ENCODE measurements around the gene FLG2. TPM values are rescaled to one million over a fixed set of nuclear protein-coding genes. Genes with fewer than 3 reads are reported as not detected.

Gene FLG2
- total and polyA plus RNA-seq, 10 of the 15 experiments (the other 5 are each of a cell fraction or from before 2014, with no cell fraction given), result not detected

GRCh38 chr1:152398812-152399698 is 39.2 kb upstream of the FLG2 start (continued):
- TF ChIP-seq BRCA1 (IDR thresholded peaks at IDR 0.05; ENCODE audit: low read depth, low read length) (no peak), ZBED1 (IDR thresholded peaks at IDR 0.05; ENCODE audit: borderline replicate concordance) (no peak), ZNF207 (IDR thresholded peaks at IDR 0.05; ENCODE audit: borderline replicate concordance) (no peak), SMC3 (IDR thresholded peaks at IDR 0.05; ENCODE audit: borderline replicate concordance, low read length) (peak; percentile 56; the same call in 1 of the 2 replicates), USF2 (IDR thresholded peaks at IDR 0.05; ENCODE audit: borderline replicate concordance, low read depth, low read length) (no peak), CTCF (IDR thresholded peaks at IDR 0.05 in 2 of 3, conservative IDR thresholded peaks at IDR 0.05 in 1 of 3; ENCODE audit: control insufficient read depth in 2 of 3, extremely low read depth in 1 of 3, insufficient read depth in 1 of 3, low read depth in 3 of 3, low read length in 3 of 3) (peak; percentile 38 to 53 (median 51); a peak in 5 of 6 replicates), RCOR1 (conservative IDR thresholded peaks at IDR 0.05; ENCODE audit: low read depth, low read length) (no peak), POLR2A (IDR thresholded peaks at IDR 0.05; ENCODE audit: low read depth, low read length) (no peak)

GRCh38 chr1:152397474-152397873 is 37.7 kb upstream of the FLG2 start:
- Histone ChIP-seq H3K27me3 (replicated peaks in 1 of 2; ENCODE audit: control insufficient read depth in 2 of 2, insufficient read depth in 2 of 2, low read length in 1 of 2) (no peaks in the 10 kb centered on the region; a peak in 1 of 4 replicates), H3K9me3 (replicated peaks; ENCODE audit: control insufficient read depth, insufficient read depth, low read length) (no peaks in the 10 kb centered on the region), H3K27ac (ENCODE audit: control insufficient read depth, insufficient read depth) (no peak overlapping the region), H3K4me2 (ENCODE audit: control insufficient read depth, insufficient read depth) (no peak overlapping the region), H3K36me3 (ENCODE audit: control insufficient read depth in 2 of 2, insufficient read depth in 2 of 2, low read length in 1 of 2) (no peaks in the 10 kb centered on the region), H3K4me1 (ENCODE audit: control insufficient read depth, insufficient read depth, low read length) (no peaks in the 10 kb centered on the region), H3K4me3 (no peak overlapping the region), H4K20me1 (ENCODE audit: control insufficient read depth, insufficient read depth) (no peaks in the 10 kb centered on the region), H3K79me2 (ENCODE audit: control insufficient read depth, insufficient read depth, low read length) (no peaks in the 10 kb centered on the region), H2AFZ (ENCODE audit: control insufficient read depth, low read depth, low read length) (no peak overlapping the region), H3K9ac (ENCODE audit: control insufficient read depth, insufficient read depth, low read length) (no peak overlapping the region)
- POLR2A ChIA-PET, result no interaction called here
- RAD21 ChIA-PET (ENCODE audit: unreplicated experiment), result interaction anchor here (0.9 kb wide), 1 partner anchor 61 kb away, joined by 4 read pairs; no protein-coding TSS in a partner anchor
- no TSS peak for BruUV-seq (replicated peaks)
- intact Hi-C loops (cut with micrococcal nuclease; ENCODE audit: unreplicated experiment) (loop anchor here (5.0 kb wide), 1 partner anchor 40 kb away; no protein-coding TSS in a partner anchor), in situ Hi-C loops (cut with MboI) (no loop called here)
- CTCF ChIA-PET, result interaction anchor here (0.6 to 5.2 kb wide), 3 partner anchors 43 to 439 kb away, joined by 4 to 53 read pairs (median 8); no protein-coding TSS in a partner anchor
- no peak for DNase-seq (ENCODE audit: low read depth, low spot score)
- no peak for ATAC-seq
- TF ChIP-seq TCF7 (IDR thresholded peaks at IDR 0.05; ENCODE audit: borderline replicate concordance) (no peak), SRF (IDR thresholded peaks at IDR 0.05; ENCODE audit: low read depth in 2 of 2, low read length in 2 of 2) (no peak), DPF2 (IDR thresholded peaks at IDR 0.05) (no peak), ZNF622 (IDR thresholded peaks at IDR 0.05) (no peak), ZZZ3 (IDR thresholded peaks at IDR 0.05; ENCODE audit: control insufficient read depth, insufficient read length, low read depth) (no peak), SMC3 (IDR thresholded peaks at IDR 0.05; ENCODE audit: borderline replicate concordance, low read length) (no peak), LARP7 (IDR thresholded peaks at IDR 0.05) (no peak), CHD2 (IDR thresholded peaks at IDR 0.05; ENCODE audit: borderline replicate concordance, low read depth, low read length) (no peak), RUNX3 (IDR thresholded peaks at IDR 0.05; ENCODE audit: low read length) (no peak), NFXL1 (IDR thresholded peaks at IDR 0.05; ENCODE audit: borderline replicate concordance) (no peak), CHD1 (IDR thresholded peaks at IDR 0.05; ENCODE audit: low read depth, low read length) (no peak), IRF3 (IDR thresholded peaks at IDR 0.05) (no peak), POLR2AphosphoS2 (IDR thresholded peaks at IDR 0.05; ENCODE audit: low read depth, low read length) (no peak), RAD21 (IDR thresholded peaks at IDR 0.05; ENCODE audit: insufficient read depth, low read depth, low read length) (no peak)
- 46% methylated on average over 5 of the region's 5 CpGs for WGBS (ENCODE audit: insufficient coverage, insufficient replicate concordance, low lambda C conversion rate, missing lambda C conversion rate)
- SMC1A ChIA-PET (ENCODE audit: uncharacterized antibody, unreplicated experiment), result interaction anchor here (0.9 kb wide), 1 partner anchor 61 kb away, joined by 5 read pairs; no protein-coding TSS in a partner anchor
- FAIRE-seq, result no peak
